HuH-7.5 (cell line): ENCODE results near the gene SETX.
A peak's percentile ranks its signal among the peaks of the same experiment; 100 is the strongest.
"Not testable (repeated sequence)": the region's sequence is repeated elsewhere in the genome, so short reads cannot be mapped to it uniquely, and the experiment has no call there.

Source experiments
- DNase-seq: peaks from one replicate; pipeline ENCODE4 v3.0.0; 2011; ENCODE audit warnings: low spot score

Gene SETX

DNA sequence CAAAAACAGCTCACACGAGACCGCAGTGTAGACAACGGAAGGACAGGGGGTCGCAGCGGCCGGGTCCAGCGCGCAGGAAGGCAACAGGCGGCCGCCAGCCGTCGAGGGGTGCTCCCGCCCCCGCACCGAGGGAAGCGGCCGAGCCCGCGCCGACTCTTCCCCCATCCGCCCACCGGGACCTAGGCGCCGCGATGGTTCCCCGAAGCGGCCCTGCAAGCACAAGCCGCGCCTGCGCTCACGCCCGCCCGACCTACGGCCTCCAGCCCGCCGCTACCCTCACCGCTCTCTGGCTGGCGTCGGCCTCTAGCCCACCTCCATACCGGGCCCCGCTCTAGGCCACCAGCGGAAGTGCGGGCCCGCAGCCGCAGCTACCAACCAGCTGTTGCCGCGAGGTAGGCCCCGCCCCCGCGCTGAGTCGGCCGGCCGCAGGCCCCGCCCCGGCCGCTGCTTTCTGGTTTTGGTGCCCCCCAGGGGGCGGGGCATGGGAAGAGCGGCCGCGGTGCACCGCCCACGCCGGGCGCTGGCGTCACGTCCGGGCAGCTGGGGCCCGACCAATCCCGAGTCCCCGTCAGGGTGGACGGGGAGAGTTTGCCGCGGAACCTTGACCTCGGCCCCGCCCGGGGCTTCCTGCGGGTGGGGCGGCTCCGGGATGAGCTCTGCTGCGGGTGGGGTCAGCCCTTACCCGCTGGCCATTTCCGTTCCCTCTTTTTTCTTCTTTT is at the start of gene SETX:
Gene SETX, minus strand, starts transcription at position 350 of the 719 bp plus-strand sequence. CDS start 5,558 bp downstream, outside the sequence.
- DNase-seq = peak; percentile 94

DNA sequence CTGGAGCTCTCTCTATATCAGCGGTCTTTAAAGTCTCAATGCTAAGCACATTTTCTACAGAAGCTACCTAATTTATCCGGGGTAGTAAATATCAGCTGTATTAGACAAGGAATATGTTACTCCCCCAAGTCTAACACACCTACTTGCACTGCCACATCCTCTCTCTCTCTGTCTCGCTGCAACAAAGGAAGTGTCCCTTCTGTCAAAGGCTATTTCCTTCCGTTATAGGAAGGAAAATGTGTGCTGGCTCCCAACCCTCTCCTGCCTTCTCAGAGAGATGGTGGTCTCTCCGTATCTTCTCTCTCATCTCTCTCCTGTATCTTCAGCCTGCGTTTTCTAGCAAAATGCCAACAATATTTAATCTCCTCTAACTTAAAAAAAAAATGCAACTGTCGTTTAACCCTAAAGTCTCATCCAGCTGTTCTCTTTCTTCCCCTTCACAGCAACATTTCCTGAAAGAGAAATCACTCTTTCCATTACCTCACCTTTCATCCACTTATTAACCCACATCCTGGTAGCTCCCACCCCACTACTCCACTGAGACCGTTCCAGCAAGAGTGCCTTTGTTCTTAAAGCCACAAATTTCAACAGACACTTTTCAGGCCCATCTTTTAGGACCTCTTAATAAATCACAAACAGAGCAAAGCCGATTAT is 49.6 kb upstream of the SETX start:
- no peak for DNase-seq

- DNase-seq = no peak
Measured at GRCh38 chr9:132401824-132402223, 47.0 kb upstream of the SETX start.

DNA sequence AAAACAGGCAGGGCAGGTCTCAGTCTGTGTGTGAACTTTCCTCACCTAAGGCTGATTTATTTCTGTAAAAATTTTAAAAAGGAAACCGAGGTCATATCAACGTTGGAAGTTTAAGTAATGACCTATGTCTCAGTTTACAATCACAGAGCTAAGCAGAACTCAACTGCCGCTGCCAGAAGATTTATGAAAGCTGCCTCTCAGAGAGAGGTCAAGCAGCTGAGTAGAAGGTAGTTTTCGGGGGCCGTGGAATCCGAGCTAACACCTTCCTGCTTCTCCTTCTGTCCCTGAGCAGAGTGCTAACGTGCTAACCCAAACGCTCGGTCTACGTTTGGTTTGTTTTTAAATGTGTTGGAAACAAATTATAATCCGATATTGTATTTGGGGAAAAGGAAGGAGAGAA is 40.8 kb upstream of the SETX start:
- DNase-seq = no peak

DNA sequence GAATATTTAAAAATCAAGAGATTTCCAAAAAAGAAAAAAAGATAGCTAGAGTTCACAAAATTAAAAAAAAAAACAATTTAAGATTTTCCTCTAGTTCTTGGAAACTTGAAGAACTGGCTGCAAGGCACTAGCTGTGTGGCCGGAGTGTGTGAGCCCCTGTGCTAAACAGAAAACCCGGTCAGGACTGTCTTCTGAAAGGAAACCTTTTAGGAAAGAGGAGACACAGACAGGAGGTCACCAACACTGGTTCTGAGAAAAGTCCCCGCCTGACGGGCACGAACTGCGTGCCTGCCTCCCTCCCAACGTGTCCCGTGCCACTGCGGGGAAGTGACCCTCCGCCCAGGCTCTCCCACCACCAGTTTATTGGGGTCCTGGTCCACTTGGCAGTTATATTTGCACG is 36.7 kb upstream of the SETX start:
- no peak for DNase-seq

DNA sequence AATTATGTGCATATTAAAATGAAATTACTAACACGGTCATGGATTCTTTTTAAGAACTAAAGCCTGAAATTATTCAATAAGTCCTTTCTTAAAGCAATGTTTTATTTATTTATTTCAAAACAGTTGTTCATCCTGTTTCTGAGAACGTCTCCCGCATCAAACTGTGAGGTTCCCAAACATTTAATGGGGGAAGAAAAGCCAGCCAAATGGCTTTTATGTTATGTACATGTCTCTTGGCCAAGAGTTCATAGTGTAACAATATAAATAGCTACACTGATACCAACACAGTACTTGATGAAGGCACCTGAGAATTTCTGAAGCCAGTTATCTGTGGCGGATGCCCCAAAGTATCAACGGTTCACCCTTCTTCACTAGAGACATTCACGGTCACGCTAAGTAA is 36.2 kb upstream of the SETX start:
- no peak for DNase-seq

- DNase-seq = no peak
Measured at GRCh38 chr9:132387133-132387532, 32.3 kb upstream of the SETX start.

- no peak for DNase-seq
Measured at GRCh38 chr9:132384376-132384775, 29.6 kb upstream of the SETX start.

- DNase-seq = no peak
Measured at GRCh38 chr9:132383462-132383883, 28.7 kb upstream of the SETX start.

DNA sequence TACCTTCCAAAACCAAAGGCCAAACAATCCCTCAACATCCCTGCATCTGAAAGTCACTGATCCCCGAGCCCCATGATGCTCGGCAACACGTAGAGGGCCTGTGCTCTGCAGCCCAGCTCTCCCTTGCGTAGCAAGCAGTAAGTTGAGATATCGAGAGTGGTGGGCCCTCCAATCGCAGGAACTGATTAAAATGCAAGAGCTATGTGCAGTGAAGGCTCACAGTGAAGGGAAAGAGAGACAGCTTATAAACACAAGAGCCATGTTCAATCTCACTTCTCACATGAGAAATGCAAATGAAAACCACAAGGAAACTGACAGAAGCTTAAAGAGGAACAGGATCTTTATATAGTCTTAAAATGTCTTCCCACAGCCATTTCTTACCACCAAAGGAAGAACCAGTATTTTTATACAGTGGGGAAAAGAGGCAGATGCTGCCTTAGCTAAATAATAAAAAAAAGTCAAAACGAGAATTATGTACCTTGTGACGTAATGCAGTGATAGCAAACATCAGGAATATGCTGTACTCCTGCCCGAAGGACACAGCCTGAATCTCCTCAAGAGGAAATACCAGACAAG is 27.3 kb upstream of the SETX start:
- DNase-seq = no peak

- DNase-seq = not testable (repeated sequence)
Measured at GRCh38 chr9:132378416-132378815, 23.6 kb upstream of the SETX start.

DNA sequence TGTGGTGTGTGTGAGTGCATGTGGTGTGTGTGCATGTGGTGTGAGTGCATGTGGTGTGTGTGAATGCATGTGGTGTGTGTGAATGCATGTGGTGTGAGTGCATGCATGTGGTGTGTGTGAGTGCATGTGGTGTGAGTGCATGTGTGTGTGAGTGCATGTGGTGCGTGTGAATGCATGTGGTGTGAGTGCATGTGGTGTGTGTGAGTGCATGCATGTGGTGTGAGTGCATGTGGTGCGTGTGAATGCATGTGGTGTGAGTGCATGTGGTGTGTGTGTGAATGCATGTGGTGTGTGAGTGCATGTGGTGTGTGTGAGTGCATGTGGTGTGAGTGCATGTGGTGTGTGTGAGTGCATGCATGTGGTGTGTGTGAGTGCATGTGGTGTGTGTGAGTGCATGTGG is 23.0 kb upstream of the SETX start:
- DNase-seq = not testable (repeated sequence)

DNA sequence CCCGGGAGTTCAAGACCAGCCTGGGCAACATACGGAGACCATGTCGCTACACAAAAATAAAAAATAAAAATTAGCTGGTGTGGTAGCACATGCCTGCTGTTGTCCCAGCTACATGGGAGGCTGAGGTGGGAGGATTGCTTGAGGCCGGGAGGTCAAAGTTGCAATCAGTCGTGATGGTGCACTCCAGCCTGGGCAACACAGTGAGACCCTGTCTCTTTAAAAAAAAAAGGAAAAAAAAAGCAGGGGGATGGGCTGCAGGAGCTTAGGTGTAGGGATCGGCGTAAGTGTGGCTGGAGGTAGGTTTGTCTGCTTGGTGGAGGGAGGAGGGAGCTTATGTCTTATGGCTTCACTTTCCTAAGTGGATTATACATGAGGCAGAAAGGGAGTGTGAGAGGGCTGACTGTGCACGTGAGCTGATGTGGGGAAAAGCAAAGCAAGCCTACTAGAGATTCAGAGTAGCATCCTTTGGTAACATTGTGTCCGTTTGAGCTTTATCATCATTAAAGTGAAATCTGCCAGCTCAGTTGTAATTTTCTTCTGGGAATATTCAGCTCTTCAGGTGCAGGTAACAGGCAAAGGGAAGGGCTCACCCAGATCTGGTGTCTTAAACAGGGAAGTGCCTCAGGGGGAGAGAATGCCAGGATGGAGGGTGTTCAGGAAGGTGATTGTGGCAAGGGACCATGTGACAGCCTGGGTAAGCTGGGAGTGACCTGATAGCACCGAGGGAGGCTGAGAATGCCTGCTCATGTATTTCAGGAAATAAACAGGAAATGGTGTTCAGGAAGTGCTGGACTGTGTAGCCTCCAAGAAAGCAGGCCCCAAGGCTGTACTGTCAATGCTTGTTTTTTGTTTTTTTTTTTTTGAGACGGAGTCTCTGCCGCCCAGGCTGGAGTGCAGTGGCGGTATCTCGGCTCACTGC is 17.6 kb upstream of the SETX start:
- DNase-seq = no peak

DNA sequence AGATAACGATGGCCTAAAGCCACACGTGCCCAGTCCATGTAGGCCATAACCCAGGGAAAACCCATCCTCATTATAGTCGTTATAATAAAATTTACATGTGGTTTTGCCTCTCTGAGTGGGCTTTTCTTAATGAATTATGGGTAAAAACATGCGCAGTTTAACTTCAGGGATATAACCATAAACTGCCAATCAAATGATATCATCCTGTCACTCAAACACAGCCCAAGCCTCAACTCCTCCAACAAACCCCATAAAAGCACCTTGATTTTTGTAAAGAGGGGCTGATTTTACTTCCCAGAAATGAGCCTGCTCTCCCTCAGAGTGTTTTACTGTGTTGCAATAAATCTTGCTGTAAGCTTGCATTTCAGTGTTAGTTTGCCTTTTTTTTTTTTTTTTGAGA is 15.8 kb upstream of the SETX start:
- DNase-seq = no peak

DNA sequence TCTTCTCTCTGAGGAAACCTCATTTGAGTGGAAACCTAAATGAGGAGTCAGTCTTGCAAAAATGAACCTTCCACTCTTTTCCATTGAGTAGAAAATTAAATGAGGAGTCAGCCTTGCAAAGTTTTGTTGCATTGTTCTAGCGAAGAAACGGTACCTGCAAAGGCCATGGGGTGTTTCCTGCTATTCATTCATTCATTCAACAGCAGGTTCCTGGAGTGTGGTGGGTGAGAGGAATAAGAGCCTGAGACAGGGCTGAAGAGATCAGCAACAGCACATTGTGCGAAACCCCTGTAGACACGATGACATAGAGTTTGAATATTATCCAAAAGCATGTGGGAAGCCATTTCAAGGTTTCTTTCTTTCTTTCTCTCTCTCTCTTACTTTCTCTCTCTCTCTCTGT is 14.6 kb upstream of the SETX start:
- no peak for DNase-seq

GRCh38 chr9:132367613-132368313 is 13.0 kb upstream of the SETX start:
- DNase-seq = no peak

- no peak for DNase-seq
Measured at GRCh38 chr9:132366481-132366880, 11.7 kb upstream of the SETX start.

DNA sequence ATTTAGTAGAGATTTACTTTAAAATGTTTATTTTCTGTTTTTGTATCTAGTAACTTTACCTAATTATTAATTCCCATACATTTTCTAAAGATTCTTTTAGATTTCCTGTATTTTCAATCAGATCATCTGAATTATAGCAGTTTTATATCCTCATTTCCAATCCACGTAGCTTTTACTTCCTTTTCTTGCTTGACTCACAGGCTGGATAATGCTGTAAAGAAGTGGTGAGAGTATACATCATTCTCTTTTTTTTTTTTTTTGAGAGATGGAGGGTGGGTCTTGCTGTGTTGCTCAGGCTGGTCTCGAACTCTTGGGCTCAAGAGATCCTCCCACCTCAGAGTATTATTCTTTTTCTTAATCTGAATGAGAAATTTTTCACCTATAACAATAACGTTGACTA is 11.2 kb upstream of the SETX start:
- DNase-seq = no peak

DNA sequence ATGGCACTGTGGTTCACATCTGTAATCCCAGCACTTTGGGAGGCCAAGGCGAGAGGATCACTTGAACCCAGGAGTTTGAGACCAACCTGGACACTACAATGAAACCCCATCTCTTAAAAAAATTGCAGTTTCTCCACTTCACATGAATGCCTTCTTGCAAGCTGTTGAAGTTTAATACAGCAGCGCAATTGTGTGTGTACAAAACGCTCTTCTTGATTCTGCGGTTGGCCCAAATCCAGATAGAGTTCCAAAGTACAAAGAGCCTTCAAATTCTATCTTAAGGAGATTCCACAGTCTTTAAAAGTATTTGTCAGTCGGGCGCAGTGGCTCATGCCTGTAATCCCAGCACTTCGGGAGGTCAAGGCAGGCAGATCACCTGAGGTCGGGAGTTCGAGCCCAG is 9.3 kb upstream of the SETX start:
- DNase-seq = no peak

- DNase-seq = no peak
Measured at GRCh38 chr9:132357764-132358163, 3.0 kb upstream of the SETX start.

DNA sequence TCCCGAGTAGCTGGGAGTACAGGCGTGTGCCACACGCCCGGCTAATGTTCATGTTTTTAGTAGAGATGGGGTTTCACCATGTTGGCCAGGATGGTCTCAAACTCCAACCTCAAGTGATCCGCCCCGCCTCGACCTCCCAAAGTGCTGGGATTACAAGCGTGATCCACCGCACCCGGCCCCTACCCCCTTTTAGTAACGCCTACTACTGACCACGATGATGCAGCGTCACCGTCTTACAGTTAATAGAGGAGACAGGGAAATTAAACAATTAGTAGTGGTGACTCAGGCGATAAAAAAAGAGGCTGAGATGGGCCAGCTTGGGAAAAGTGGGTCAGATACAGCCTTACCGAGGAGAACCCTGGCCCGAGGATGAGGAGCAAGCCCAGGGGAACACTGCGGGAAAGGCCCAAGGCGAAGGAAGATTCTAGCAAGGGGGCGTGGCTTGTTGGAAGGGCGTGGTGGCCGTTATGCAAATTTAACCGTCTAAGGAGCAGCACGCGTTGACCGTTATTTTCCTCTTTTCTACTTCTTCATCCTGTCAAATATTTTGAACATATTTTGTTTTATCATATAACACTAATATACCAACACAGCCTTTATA is 1.6 kb upstream of the SETX start:
- no peak for DNase-seq
